H1 (cell line): ENCODE measurements around the gene ASIC1. TPM values are rescaled to one million over a fixed set of nuclear protein-coding genes. Genes with fewer than 3 reads are reported as not detected.
A peak's percentile ranks its signal among the peaks of the same experiment; 100 is the strongest.

ENCODE experiments used
- CTCF ChIA-PET: fragments of 300-600 bp; sonication (Branson Sonifier 250); formaldehyde crosslinking; loops from one replicate; lab custom pipeline; 2021; ENCODE audit not compliant: partially characterized antibody; lab: Charles Lee
- POLR2A ChIA-PET: fragments of 300-600 bp; sonication (Branson Sonifier 250); formaldehyde crosslinking; loops from one replicate; lab custom pipeline; 2021; ENCODE audit warnings: inconsistent platforms; ENCODE audit not compliant: partially characterized antibody; lab: Charles Lee
- DNase-seq, 2 experiments: peaks; one replicate each; pipeline versions ENCODE4 v3.0.0 to v3.0.0-alpha.2; 2010 to 2022; ENCODE audit warnings: low spot score in 2 of 2, low read depth in 1 of 2, mixed read lengths in 1 of 2
- FAIRE-seq: peaks from 2 replicates; lab custom pipeline; 2011; peaks lifted over from hg19 to GRCh38; lab: Jason Lieb, UNC
- H2AFZ ChIP-seq: 2 replicates; pipeline ENCODE4 v1.8.1; 2012; ENCODE audit warnings: low read length, inconsistent platforms
- H2AK5ac ChIP-seq: 2 replicates; pipeline ENCODE4 v1.6.1; 2013; ENCODE audit warnings: low read depth, low read length
- H2BK120ac ChIP-seq: replicated peaks from 2 replicates; pipeline ENCODE3; 2013; ENCODE audit warnings: low read depth, low read length, inconsistent platforms
- H2BK12ac ChIP-seq: 2 replicates; pipeline ENCODE4 v1.6.1; 2013; ENCODE audit warnings: low read depth, low read length
- H2BK15ac ChIP-seq: 2 replicates; pipeline ENCODE4 v1.6.1; 2013; ENCODE audit warnings: low read length
- H2BK20ac ChIP-seq: 2 replicates; pipeline ENCODE4 v1.6.1; 2013; ENCODE audit warnings: low read length
- H2BK5ac ChIP-seq: 2 replicates; pipeline ENCODE4 v1.6.1; 2013; ENCODE audit warnings: low read depth, low read length
- H3K14ac ChIP-seq: 2 replicates; pipeline ENCODE4 v1.6.1; 2013; ENCODE audit warnings: inconsistent platforms; ENCODE audit not compliant: insufficient read length
- H3K18ac ChIP-seq: 2 replicates; pipeline ENCODE4 v1.6.1; 2013; ENCODE audit warnings: low read length; ENCODE audit errors: extremely low read depth
- H3K23ac ChIP-seq: 2 replicates; pipeline ENCODE4 v1.6.1; 2013; ENCODE audit warnings: inconsistent platforms; ENCODE audit not compliant: insufficient read length
- H3K23me2 ChIP-seq: 2 replicates; pipeline ENCODE4 v1.6.1; 2013; ENCODE audit warnings: low read depth, low read length
- H3K27ac ChIP-seq: 2 replicates; pipeline ENCODE4 v1.6.1; 2011; ENCODE audit warnings: low read depth, low read length, inconsistent platforms
- H3K27me3 ChIP-seq, 4 experiments: replicated peaks in 1 of 4; 1 replicate in 1 of 4; 2 replicates in 3 of 4; pipeline versions ENCODE4 v1.6.1 to v1.8.1; 2011 to 2013; ENCODE audit warnings: low read length in 3 of 4, mild to moderate bottlenecking in 3 of 4, inconsistent platforms in 2 of 4, mixed read lengths in 2 of 4, moderate library complexity in 1 of 4; ENCODE audit not compliant: control insufficient read depth in 3 of 4, insufficient read depth in 3 of 4; ENCODE audit errors: extremely low read depth in 1 of 4
- H3K36me3 ChIP-seq, 4 experiments: 2 replicates each; pipeline versions ENCODE4 v1.6.1 to v1.8.1; 2011 to 2013; ENCODE audit warnings: mild to moderate bottlenecking in 4 of 4, low read length in 3 of 4, moderate library complexity in 2 of 4, control low read depth in 1 of 4, inconsistent platforms in 1 of 4; ENCODE audit not compliant: insufficient read depth in 4 of 4, control insufficient read depth in 2 of 4
- H3K4ac ChIP-seq: replicated peaks from 2 replicates; pipeline ENCODE3; 2013; ENCODE audit warnings: low read length, low read depth, mixed read lengths, inconsistent platforms; ENCODE audit not compliant: insufficient read length
- H3K4me1 ChIP-seq, 4 experiments: replicated peaks in 1 of 4; 1 replicate in 1 of 4; 2 replicates in 3 of 4; pipeline versions ENCODE4 v1.6.1 to v1.8.1; 2011 to 2013; ENCODE audit warnings: low read length in 3 of 4, inconsistent platforms in 2 of 4, mixed read lengths in 1 of 4; ENCODE audit not compliant: insufficient read depth in 4 of 4, control insufficient read depth in 3 of 4
- H3K4me2 ChIP-seq, 2 experiments: 2 replicates each; pipeline versions ENCODE4 v1.6.1 to v1.8.1; 2011 to 2013; ENCODE audit warnings: low read depth in 2 of 2, low read length in 2 of 2, control low read depth in 1 of 2, inconsistent platforms in 1 of 2, mild to moderate bottlenecking in 1 of 2; ENCODE audit not compliant: insufficient read depth in 1 of 2
- H3K4me3 ChIP-seq, 4 experiments: fragments of 200-600, 300-600 bp in 1 of 4; sonication (generic), shearing (Covaris generic), sonication (Bioruptor Twin) in 1 of 4; 2 replicates each; pipeline versions ENCODE4 v1.5.1 to v1.8.1; 2011 to 2016; ENCODE audit warnings: low read length in 4 of 4, low read depth in 3 of 4, control low read depth in 2 of 4, inconsistent platforms in 2 of 4, mild to moderate bottlenecking in 2 of 4, mixed read lengths in 1 of 4, moderate library complexity in 1 of 4; ENCODE audit not compliant: insufficient read depth in 2 of 4; ENCODE audit errors: extremely low read depth in 1 of 4
- H3K56ac ChIP-seq: replicated peaks from 2 replicates; pipeline ENCODE3; 2013; ENCODE audit warnings: low read depth, mild to moderate bottlenecking, mixed read lengths, low read length, inconsistent platforms; ENCODE audit not compliant: insufficient read length
- H3K79me1 ChIP-seq: 2 replicates; pipeline ENCODE4 v1.6.1; 2013; ENCODE audit warnings: low read depth, low read length, control low read depth
- H3K79me2 ChIP-seq, 2 experiments: 2 replicates each; pipeline versions ENCODE4 v1.6.1 to v1.8.1; 2012 to 2013; ENCODE audit warnings: low read length in 2 of 2, mild to moderate bottlenecking in 2 of 2, inconsistent platforms in 1 of 2; ENCODE audit not compliant: insufficient read depth in 2 of 2, control insufficient read depth in 1 of 2
- H3K9ac ChIP-seq, 4 experiments: replicated peaks in 1 of 4; 1 replicate in 1 of 4; 2 replicates in 3 of 4; pipeline versions ENCODE4 v1.6.1 to v1.8.1; 2011 to 2013; ENCODE audit warnings: low read depth in 3 of 4, low read length in 3 of 4, control low read depth in 2 of 4, mild to moderate bottlenecking in 2 of 4, moderate library complexity in 2 of 4, inconsistent platforms in 1 of 4; ENCODE audit errors: extremely low read depth in 1 of 4
- H3K9me3 ChIP-seq, 2 experiments: 2 replicates each; pipeline versions ENCODE4 v1.6.1 to v1.8.1; 2012 to 2013; ENCODE audit warnings: mild to moderate bottlenecking in 2 of 2, moderate library complexity in 2 of 2, control low read depth in 1 of 2, inconsistent platforms in 1 of 2, low read depth in 1 of 2, low read length in 1 of 2, mixed read lengths in 1 of 2; ENCODE audit not compliant: insufficient read depth in 2 of 2
- H4K20me1 ChIP-seq, 2 experiments: replicated peaks in 1 of 2; 2 replicates each; pipeline versions ENCODE3 to v1.8.1; 2011 to 2013; ENCODE audit warnings: inconsistent platforms in 2 of 2, low read length in 2 of 2, mild to moderate bottlenecking in 1 of 2; ENCODE audit not compliant: insufficient read depth in 2 of 2, control insufficient read depth in 1 of 2
- H4K5ac ChIP-seq: 2 replicates; pipeline ENCODE4 v1.6.1; 2013; ENCODE audit warnings: low read length, low read depth, mixed read lengths, inconsistent platforms; ENCODE audit not compliant: insufficient read length
- H4K8ac ChIP-seq: 2 replicates; pipeline ENCODE4 v1.8.0; 2013; ENCODE audit warnings: mild to moderate bottlenecking, moderate library complexity, low read length, inconsistent platforms; ENCODE audit not compliant: insufficient read depth; ENCODE audit errors: extremely low read depth
- H4K91ac ChIP-seq: replicated peaks from 2 replicates; pipeline ENCODE3; 2013; ENCODE audit warnings: low read length, mixed read lengths, inconsistent platforms; ENCODE audit not compliant: insufficient read length
- CTBP2 ChIP-seq: IDR thresholded peaks from 2 replicates; pipeline ENCODE4 v1.7.0; 2011; ENCODE audit warnings: borderline replicate concordance, mild to moderate bottlenecking, moderate library complexity, mixed read lengths, low read length; ENCODE audit not compliant: insufficient read depth, insufficient read length
- KDM1A ChIP-seq: fragments of 200-600, 300-600 bp; sonication (generic); IDR thresholded peaks from 2 replicates; pipeline ENCODE4 v1.7.1; 2016; ENCODE audit warnings: mild to moderate bottlenecking, low read length, borderline replicate concordance
- WGBS, 2 experiments: shearing (Covaris generic) in 1 of 2; methylation state at CpG; one replicate each; pipeline versions ENCODE4 v1.1.6 to v1.1.7; 2013 to 2015; ENCODE audit warnings: low lambda C conversion rate in 2 of 2, mixed read lengths in 2 of 2, inconsistent platforms in 1 of 2, low coverage in 1 of 2, missing lambda C conversion rate in 1 of 2; ENCODE audit not compliant: insufficient replicate concordance in 2 of 2, insufficient coverage in 1 of 2, insufficient read length in 1 of 2; ENCODE audit errors: extremely low coverage in 1 of 2, missing lambda C conversion rate in 1 of 2; 5-methylcytosine and 5-hydroxymethylcytosine counted together
- polyA plus RNA-seq, 7 experiments: library from polyadenylated mRNA; depleted of rRNA in 3 of 7; stranded (reverse) in 5 of 7; unstranded in 2 of 7; fragments of >200 nt in 5 of 7; fragments of 200-250 nt in 2 of 7; gene quantifications; 1 replicate in 5 of 7; 2 replicates in 1 of 7; 4 replicates in 1 of 7; pipeline versions ENCODE4 v1.2.1 to v1.2.3, GENCODE V29; 2011 to 2013; ENCODE audit warnings: missing spikeins in 2 of 7, mixed read lengths in 2 of 7
- total RNA-seq: library from RNA; stranded (reverse); fragmentation: NEBNext Ultra II Directional; extraction: Animal tissue kit (Norgen Biotek cat#: 25700); gene quantifications from 2 replicates; pipeline ENCODE4 v1.2.1, GENCODE V29; 2021

ASIC1 gene
- total and polyA plus RNA-seq, 2 of the 8 experiments (the other 6 are each of a cell fraction or from before 2014, with no cell fraction given): 2.4 to 4.4 TPM

GRCh38 chr12:50111395-50111692 is 53.9 kb downstream of the ASIC1 start:
- DNase-seq (no peak), FAIRE-seq (no peak)
- no peak overlapping the region for H4K8ac ChIP-seq
- no peak overlapping the region for H3K9ac ChIP-seq
- no peak overlapping the region for H2BK5ac ChIP-seq
- 8% methylated on average over 16 of the region's 19 CpGs; no CpG with 5 or more reads in 1 of the 2 experiments for WGBS, 2 experiments
- POLR2A ChIA-PET: interaction anchor here (0.8 to 27.1 kb wide), 11 partner anchors 10 to 368 kb away, joined by 3 to 457 read pairs (median 14); partner anchors contain the start of genes CERS5, GPD1 and SMARCD1
- no peak overlapping the region for H4K5ac ChIP-seq
- no peak overlapping the region for H4K91ac ChIP-seq
- H2BK120ac ChIP-seq: no peak overlapping the region
- H3K36me3 ChIP-seq: no peaks in the 10 kb centered on the region
- H3K4me1 ChIP-seq: peaks cover 10 to 15% (median 12%) of the 10 kb centered on the region in 4 experiments
- no peak overlapping the region for H2AK5ac ChIP-seq
- CTCF ChIA-PET: interaction anchor here (0.5 to 32.9 kb wide), 33 partner anchors 8 to 653 kb away, joined by 3 to 625 read pairs (median 4); partner anchors contain the start of genes ATF1, CERS5, GPD1 and LIMA1
- no peaks in the 10 kb centered on the region for H3K9me3 ChIP-seq
- H3K14ac ChIP-seq: no peak overlapping the region
- H3K79me1 ChIP-seq: no peaks in the 10 kb centered on the region; the same call in 1 of the 2 replicates
- no peak for TF ChIP-seq CTBP2
- TF ChIP-seq KDM1A: 0 out of 2 replicates have a peak, but pooled peaks have one; percentile 19
- TF ChIP-seq, all 59 proteins: peak for 1
- no peak overlapping the region for H3K4ac ChIP-seq
- H2BK15ac ChIP-seq: no peak overlapping the region
- H3K56ac ChIP-seq: no peak overlapping the region
- no peaks in the 10 kb centered on the region for H3K27me3 ChIP-seq
- H2BK12ac ChIP-seq: peak overlapping the region; percentile 19; the same call in 1 of the 2 replicates
- peak overlapping the region; percentile 47; the same call in 1 of the 2 replicates for H2AFZ ChIP-seq
- peak overlapping the region; percentile 68; the same call in 1 of the 2 replicates for H3K18ac ChIP-seq
- peaks cover 0 to 13% of the 10 kb centered on the region in 2 experiments; a peak in 2 of 4 replicates for H3K79me2 ChIP-seq
- H3K4me2 ChIP-seq: peak overlapping the region; percentile 68 to 71
- no peak overlapping the region for H2BK20ac ChIP-seq
- H3K27ac ChIP-seq: no peak overlapping the region
- H3K4me3 ChIP-seq: peak overlapping the region; percentile 6 to 55 (median 20); a peak in 5 of 8 replicates
- peaks cover 0 to 2% of the 10 kb centered on the region in 2 experiments for H4K20me1 ChIP-seq
- H3K23me2 ChIP-seq: peaks cover 8% of the 10 kb centered on the region
- H3K23ac ChIP-seq: no peak overlapping the region
